ENCODE results near the gene GPC6.

The GPC6 gene

GRCh38 chr13:93550236-93550635 is 323.6 kb downstream of the GPC6 start:
- POLR2A ChIA-PET, result no interaction called here

GRCh38 chr13:93552596-93552995 is 326.0 kb downstream of the GPC6 start:
- DNase-seq (ENCODE audit: low read depth, low spot score), result no peak
- POLR2A ChIA-PET, result no interaction called here
- no peak overlapping the region for H3K4me3 ChIP-seq (ENCODE audit: low read depth, low read length)
- CTCF ChIA-PET, result no interaction called here
- TF ChIP-seq CTCF (IDR thresholded peaks at IDR 0.05; ENCODE audit: insufficient read depth, low read length, missing control alignments), result no peak

More at GRCh38 chr13:93550236-93550635, 323.6 kb downstream of the GPC6 start:
- no peak for TF ChIP-seq CTCF (IDR thresholded peaks at IDR 0.05; ENCODE audit: insufficient read depth, low read length, missing control alignments)
- DNase-seq (ENCODE audit: low read depth, low spot score), result no peak
- CTCF ChIA-PET, result no interaction called here
- H3K4me3 ChIP-seq (ENCODE audit: low read depth, low read length), result no peak overlapping the region

- no peak for DNase-seq (ENCODE audit: low read depth, low spot score)
- CTCF ChIA-PET, result interaction anchor here (0.6 kb wide), 1 partner anchor 854 kb away, joined by 3 read pairs; no protein-coding TSS in a partner anchor
- no peak for TF ChIP-seq CTCF (IDR thresholded peaks at IDR 0.05; ENCODE audit: insufficient read depth, low read length, missing control alignments)
- no peak overlapping the region for H3K4me3 ChIP-seq (ENCODE audit: low read depth, low read length)
- POLR2A ChIA-PET, result no interaction called here
Measured at GRCh38 chr13:93554514-93554913, 327.9 kb downstream of the GPC6 start.

- ChIA-PET CTCF (no interaction called here), POLR2A (no interaction called here)
- TF ChIP-seq CTCF (IDR thresholded peaks at IDR 0.05; ENCODE audit: insufficient read depth, low read length, missing control alignments), result no peak
- H3K4me3 ChIP-seq (ENCODE audit: low read depth, low read length), result no peak overlapping the region
- no peak for DNase-seq (ENCODE audit: low read depth, low spot score)
Measured at GRCh38 chr13:93558637-93559036, 332.0 kb downstream of the GPC6 start.

GRCh38 chr13:93559718-93560117 is 333.1 kb downstream of the GPC6 start:
- ChIA-PET POLR2A (no interaction called here), CTCF (no interaction called here)
- H3K4me3 ChIP-seq (ENCODE audit: low read depth, low read length), result no peak overlapping the region
- no peak for DNase-seq (ENCODE audit: low read depth, low spot score)
- TF ChIP-seq CTCF (IDR thresholded peaks at IDR 0.05; ENCODE audit: insufficient read depth, low read length, missing control alignments), result no peak

GRCh38 chr13:93561576-93562225 is 335.1 kb downstream of the GPC6 start:
- no peak overlapping the region for H3K4me3 ChIP-seq (ENCODE audit: low read depth, low read length)
- CTCF ChIA-PET, result interaction anchor here (0.7 kb wide), 1 partner anchor 103 kb away, joined by 3 read pairs; no protein-coding TSS in a partner anchor
- TF ChIP-seq CTCF (IDR thresholded peaks at IDR 0.05; ENCODE audit: insufficient read depth, low read length, missing control alignments), result no peak
- no peak for DNase-seq (ENCODE audit: low read depth, low spot score)
- POLR2A ChIA-PET, result no interaction called here

Measured in AG04449 (cell line).